Stimulated activated CD8-positive, alpha-beta memory T cell treated with anti-CD3 and anti-CD28 coated beads, Interleukin-12 subunit alpha, Interleukin-12 subunit beta, amount 100 ng/mL, for 24 hours (primary cell): Measurements from ENCODE around the gene L1CAM.

Experiments used
- DNase-seq: peaks from one replicate; pipeline ENCODE4 v3.0.0-alpha.2; 2020; ENCODE audit errors: extremely low read depth

L1CAM gene

GRCh38 chrX:153878345-153878744 is 7.6 kb downstream of the L1CAM start:
- no peak for DNase-seq

- DNase-seq = no peak
Observed at GRCh38 chrX:153877571-153878261, 8.3 kb downstream of the L1CAM start.

GRCh38 chrX:153876112-153876491 is 9.9 kb downstream of the L1CAM start:
- DNase-seq = no peak

GRCh38 chrX:153875391-153876111 is 10.4 kb downstream of the L1CAM start:
- DNase-seq = no peak

GRCh38 chrX:153874366-153875125 is 11.4 kb downstream of the L1CAM start:
- DNase-seq = no peak

DNA sequence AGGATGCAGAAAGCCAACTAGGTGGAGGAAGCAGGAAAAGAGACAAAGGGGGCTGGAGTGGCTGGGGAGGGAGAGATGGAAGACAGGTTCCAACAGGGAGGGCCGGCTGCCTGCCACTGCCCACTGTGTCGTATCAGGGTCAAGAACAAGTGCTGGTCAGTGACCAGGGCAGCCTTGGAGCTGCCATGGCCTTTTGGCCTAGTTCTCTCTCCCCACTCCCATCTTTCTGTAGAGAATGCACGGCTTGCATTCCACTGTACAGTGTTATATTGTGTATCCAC is 11.9 kb downstream of the L1CAM start:
- no peak for DNase-seq

DNA sequence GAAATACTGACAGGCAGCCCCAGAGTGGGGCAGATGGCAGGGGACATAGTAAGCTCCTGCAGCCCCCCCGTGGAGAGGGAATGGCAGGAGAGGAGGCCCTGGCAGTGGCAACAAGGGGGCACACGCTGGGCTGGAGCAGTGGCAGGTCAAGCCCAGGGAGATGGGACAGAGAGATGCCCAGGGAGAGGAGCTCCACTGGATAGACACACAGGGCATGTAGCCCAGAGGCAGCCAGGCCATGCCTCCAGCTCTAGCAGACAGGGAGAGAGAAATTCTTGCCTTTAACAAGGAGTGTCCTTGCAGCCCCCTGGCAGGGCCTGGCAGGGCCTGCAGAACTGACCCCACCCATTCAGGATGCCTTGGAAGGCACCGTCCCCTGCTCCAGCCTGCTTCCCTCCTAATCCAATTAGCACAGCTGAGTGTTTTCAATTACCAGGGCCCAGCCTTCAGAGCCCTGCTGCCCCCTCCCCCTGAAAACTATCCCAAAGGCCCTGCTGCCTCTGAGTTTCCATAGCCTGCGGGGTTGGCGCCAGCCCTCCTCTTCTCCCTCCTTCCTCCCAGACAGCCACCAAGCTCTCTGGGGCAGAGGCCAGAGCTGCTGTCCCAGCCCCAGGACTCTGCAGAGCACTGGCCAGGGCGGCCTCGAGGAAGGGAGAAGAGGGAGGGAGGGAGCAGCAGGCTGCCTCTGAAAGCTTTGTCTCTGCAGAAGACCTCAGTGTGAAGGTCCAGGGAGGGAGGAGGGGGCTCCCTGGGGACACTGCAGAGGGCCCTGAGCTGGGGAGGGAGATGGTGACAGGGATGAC is 12.5 kb downstream of the L1CAM start:
- no peak for DNase-seq

- DNase-seq = no peak
Observed at GRCh38 chrX:153871946-153872878, 13.8 kb downstream of the L1CAM start.

DNA sequence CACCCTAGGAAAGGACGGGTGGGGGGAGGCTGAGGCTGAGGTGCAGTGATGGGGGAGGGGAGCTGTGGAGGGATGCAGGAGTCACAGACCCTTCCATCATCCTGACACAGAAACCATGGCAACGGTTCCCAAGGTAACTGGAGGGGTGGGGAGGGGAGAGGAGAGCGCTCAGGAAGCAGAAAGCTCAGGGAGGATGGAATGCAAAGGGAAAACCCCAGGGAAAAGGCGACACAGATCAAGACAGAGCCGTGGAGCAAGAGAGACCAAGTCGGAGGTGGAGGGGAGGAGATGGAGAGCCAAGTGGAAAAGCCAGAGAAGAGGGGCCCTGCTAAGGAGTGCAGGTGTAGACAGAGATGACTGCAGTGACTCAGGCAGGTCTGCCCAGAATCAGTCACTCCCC is 14.5 kb downstream of the L1CAM start:
- no peak for DNase-seq

GRCh38 chrX:153870791-153871360 is 15.1 kb downstream of the L1CAM start:
- DNase-seq = no peak

GRCh38 chrX:153870288-153870690 is 15.7 kb downstream of the L1CAM start:
- no peak for DNase-seq

DNA sequence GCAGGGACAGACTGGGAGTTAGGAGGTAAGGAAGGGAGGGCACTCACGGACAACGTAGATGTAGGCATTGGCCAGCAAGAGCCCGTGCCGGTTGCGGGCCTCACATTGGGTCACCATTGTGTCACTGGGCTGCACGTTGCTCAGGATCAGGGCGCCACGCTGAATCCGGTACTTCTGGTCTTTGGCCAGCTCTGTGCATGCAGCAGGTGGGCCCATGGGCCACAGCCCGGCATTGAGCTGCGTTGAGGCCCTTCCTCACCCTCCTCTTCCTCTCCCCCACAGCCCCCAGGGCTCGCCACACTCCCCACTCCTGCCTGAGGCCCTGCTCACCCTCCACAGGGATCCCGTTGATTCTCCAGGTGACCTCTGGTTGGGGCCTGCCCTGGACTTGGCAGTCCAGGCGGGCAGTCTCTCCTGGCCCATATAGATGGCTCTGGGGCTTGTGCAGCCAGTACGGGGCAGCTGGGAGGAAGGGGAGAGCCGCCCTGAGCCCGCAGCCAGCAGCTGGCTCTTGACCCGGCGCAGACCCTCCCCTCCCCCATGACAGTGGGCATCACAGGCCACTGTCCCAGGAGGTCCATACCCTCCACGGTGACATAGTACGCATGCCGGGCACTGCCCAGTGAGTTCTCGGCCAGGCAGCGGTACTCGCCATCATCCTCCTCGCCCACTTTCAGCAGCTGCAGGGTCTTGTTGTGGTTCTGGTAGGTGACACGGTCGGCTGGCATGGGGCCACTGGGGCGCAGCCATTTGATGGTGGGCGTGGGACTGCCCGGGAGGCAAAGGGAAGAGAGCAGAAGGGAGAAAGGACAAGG is 16.3 kb downstream of the L1CAM start:
- no peak for DNase-seq

GRCh38 chrX:153868576-153869472 is 17.1 kb downstream of the L1CAM start:
- DNase-seq = no peak

GRCh38 chrX:153867671-153868070 is 18.3 kb downstream of the L1CAM start:
- no peak for DNase-seq

GRCh38 chrX:153867139-153867538 is 18.8 kb downstream of the L1CAM start:
- no peak for DNase-seq

- DNase-seq = no peak
Observed at GRCh38 chrX:153866302-153867019, 19.5 kb downstream of the L1CAM start.

GRCh38 chrX:153865685-153866084 is 20.3 kb downstream of the L1CAM start:
- no peak for DNase-seq

DNA sequence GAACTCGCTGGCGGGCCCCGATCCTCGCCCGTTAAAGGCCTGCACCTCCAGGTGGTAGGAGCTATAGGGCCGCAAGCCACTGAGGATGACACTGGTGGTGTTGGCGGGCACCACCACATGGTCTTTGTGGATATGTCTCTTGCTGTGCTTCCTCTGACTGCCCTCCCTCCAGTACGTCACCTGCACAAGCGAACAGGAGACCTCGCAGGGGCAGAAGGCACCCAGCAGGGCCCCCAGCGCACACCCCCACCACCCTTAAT is 20.7 kb downstream of the L1CAM start:
- no peak for DNase-seq
